K562 (cell line): Measurements from ENCODE around the gene ZNF224. TPM values are rescaled to one million over a fixed set of nuclear protein-coding genes. Genes with fewer than 3 reads are reported as not detected.

ENCODE experiments used
- ATAC-seq: fragments of 200-7000 bp; cut with Tn5 transposase; 3 replicates; pipeline ENCODE4 v1.9.1; 2020; ENCODE audit warnings: moderate library complexity
- BruUV-seq: library from RNA; stranded (reverse); fragments of 400-500 nt; replicated peaks from 2 replicates; lab custom pipeline; 2021; lab: Mats Ljungman, UMichigan
- CTCF ChIA-PET: fragments of 300-600 bp; formaldehyde crosslinking; extraction: SDS; loops from one replicate; lab custom pipeline; 2021; ENCODE audit warnings: low intra/inter-chr PET ratio; lab: Yijun Ruan, JAX
- POLR2A ChIA-PET: fragments of 300-600, 350-650 bp; sonication (Branson Sonifier 250); formaldehyde crosslinking; extraction: SDS; loops from one replicate; lab custom pipeline; 2021; ENCODE audit warnings: antibody characterized with exemption, inconsistent platforms; lab: Yijun Ruan, JAX
- DNase-seq, 4 experiments: peaks; one replicate each; pipeline versions ENCODE4 v3.0.0 to v3.0.0-alpha.2; 2011 to 2018; ENCODE audit warnings: low spot score in 3 of 4, mixed read lengths in 3 of 4; ENCODE audit errors: extremely low read depth in 1 of 4
- FAIRE-seq: peaks from 2 replicates; lab custom pipeline; 2011; peaks lifted over from hg19 to GRCh38; lab: Jason Lieb, UNC
- H2AFZ ChIP-seq: 2 replicates; pipeline ENCODE4 v1.6.0; 2011; ENCODE audit warnings: low read depth, low read length, control low read depth, inconsistent platforms
- H3K27ac ChIP-seq: fragments of 200-600 bp; 3 replicates; pipeline ENCODE4 v1.8.0; 2011; ENCODE audit warnings: low read depth, mild to moderate bottlenecking, control low read depth, inconsistent platforms, low read length, moderate library complexity, mixed read lengths; ENCODE audit errors: extremely low read depth
- H3K27me3 ChIP-seq, 2 experiments: fragments of 300-600 bp in 1 of 2; 2 replicates in 1 of 2; 3 replicates in 1 of 2; pipeline versions ENCODE4 v1.6.0 to v1.8.0; 2011; ENCODE audit warnings: inconsistent platforms in 2 of 2, low read length in 2 of 2, mild to moderate bottlenecking in 1 of 2, mixed read lengths in 1 of 2, moderate library complexity in 1 of 2; ENCODE audit not compliant: control insufficient read depth in 2 of 2, insufficient read depth in 2 of 2
- H3K36me3 ChIP-seq: fragments of 300-600 bp; 3 replicates; pipeline ENCODE4 v1.8.0; 2011; ENCODE audit warnings: mild to moderate bottlenecking, low read length, inconsistent platforms; ENCODE audit not compliant: control insufficient read depth, insufficient read depth
- H3K4me1 ChIP-seq, 2 experiments: fragments of 200-600 bp in 1 of 2; replicated peaks in 1 of 2; 2 replicates in 1 of 2; 3 replicates in 1 of 2; pipeline versions ENCODE4 v1.5.1 to v1.8.0; 2011; ENCODE audit warnings: inconsistent platforms in 2 of 2, low read length in 2 of 2, mild to moderate bottlenecking in 1 of 2, mixed read lengths in 1 of 2, moderate library complexity in 1 of 2; ENCODE audit not compliant: control insufficient read depth in 2 of 2, insufficient read depth in 2 of 2
- H3K4me2 ChIP-seq: 2 replicates; pipeline ENCODE4 v1.6.1; 2011; ENCODE audit warnings: low read length, control low read depth, inconsistent platforms, mixed read lengths; ENCODE audit not compliant: insufficient read depth
- H3K4me3 ChIP-seq: fragments of 200-600 bp; sonication (generic), shearing (Covaris generic); 2 replicates; pipeline ENCODE4 v1.5.1; 2016; ENCODE audit warnings: control low read depth, inconsistent platforms
- H3K79me2 ChIP-seq: fragments of 200-600 bp; 3 replicates; pipeline ENCODE4 v1.8.0; 2011; ENCODE audit warnings: low read length, inconsistent platforms; ENCODE audit not compliant: control insufficient read depth, insufficient read depth
- H3K9ac ChIP-seq, 2 experiments: 2 replicates each; pipeline versions ENCODE4 v1.6.0 to v1.6.1; 2011; ENCODE audit warnings: low read depth in 2 of 2, low read length in 2 of 2, control low read depth in 1 of 2, inconsistent platforms in 1 of 2, mild to moderate bottlenecking in 1 of 2, mixed read lengths in 1 of 2; ENCODE audit not compliant: insufficient read depth in 1 of 2
- H3K9me1 ChIP-seq: one replicate; pipeline ENCODE4 v1.6.0; 2011; ENCODE audit warnings: inconsistent platforms, mild to moderate bottlenecking, low read length, moderate library complexity; ENCODE audit not compliant: control insufficient read depth, insufficient read depth
- H3K9me3 ChIP-seq: replicated peaks from 2 replicates; pipeline ENCODE4 v1.5.1; 2011; ENCODE audit warnings: low read depth, low read length, inconsistent platforms; ENCODE audit not compliant: control insufficient read depth, insufficient read depth
- H4K20me1 ChIP-seq: replicated peaks from 2 replicates; pipeline ENCODE4 v1.6.1; 2011; ENCODE audit warnings: low read length, inconsistent platforms, mixed read lengths; ENCODE audit not compliant: control insufficient read depth, insufficient read depth
- CBX1 ChIP-seq: sonication (generic); IDR thresholded peaks from 2 replicates; pipeline ENCODE4 v1.6.1; 2016; ENCODE audit warnings: antibody characterized with exemption, low read depth, mild to moderate bottlenecking
- SP2 ChIP-seq: IDR thresholded peaks from 2 replicates; pipeline ENCODE4 v1.6.1; 2011; ENCODE audit warnings: mild to moderate bottlenecking, low read depth, low read length, moderate library complexity; ENCODE audit not compliant: poor library complexity, severe bottlenecking; ENCODE audit errors: extremely low read depth
- YY1 ChIP-seq, 3 experiments: IDR thresholded peaks; 2 replicates each; pipeline ENCODE4 v1.6.1; 2011; ENCODE audit warnings: low read length in 2 of 3, mild to moderate bottlenecking in 2 of 3, moderate library complexity in 2 of 3, borderline replicate concordance in 1 of 3, control low read depth in 1 of 3, low read depth in 1 of 3; ENCODE audit not compliant: insufficient read depth in 3 of 3, insufficient replicate concordance in 2 of 3, control insufficient read depth in 1 of 3, insufficient read length in 1 of 3; ENCODE audit errors: extremely low read depth in 1 of 3
- ZBED1 ChIP-seq: IDR thresholded peaks from 2 replicates; pipeline ENCODE4 v1.6.1; 2014
- WGBS: fragments of 100-300 bp; shearing (Covaris generic); methylation state at CpG from one replicate; pipeline ENCODE4 v1.1.6; 2016; ENCODE audit warnings: low coverage, mixed read lengths; ENCODE audit not compliant: insufficient coverage; ENCODE audit errors: missing lambda C conversion rate; 5-methylcytosine and 5-hydroxymethylcytosine counted together
- in situ Hi-C: fragments of 300-500 bp; cut with MboI; formaldehyde crosslinking; loops from 4 replicates; pipeline ENCODE4 v1.15.0; 2018; ENCODE audit warnings: inconsistent platforms, mixed read lengths
- intact Hi-C: fragments of 100-400 bp; cut with micrococcal nuclease; formaldehyde crosslinking; loops from 2 replicates; pipeline ENCODE4 v1.14.2; 2022
- polyA plus RNA-seq, 8 experiments: library from polyadenylated mRNA; depleted of rRNA in 4 of 8; stranded (reverse) in 5 of 8; unstranded in 3 of 8; fragments of >200 nt; fragmentation: Nextera tagmentation in 2 of 8; fragmentation: Illumina TruSeq in 1 of 8; extraction: Ambion mirVana in 2 of 8; extraction: Trizol in 1 of 8; gene quantifications; 2 replicates each; pipeline versions ENCODE4 v1.2.1 to v1.2.3, GENCODE V29; 2011 to 2014; ENCODE audit warnings: inconsistent platforms in 1 of 8, missing spikeins in 1 of 8
- total RNA-seq, 7 experiments: library from RNA; depleted of rRNA in 6 of 7; stranded (reverse); fragments of >200 nt in 6 of 7; fragmentation: Illumina TruSeq in 2 of 7; extraction: Trizol in 2 of 7; gene quantifications; 2 replicates each; pipeline versions ENCODE4 v1.2.1 to v1.2.3, GENCODE V29; 2011 to 2021; ENCODE audit warnings: low replicate concordance in 1 of 7

The ZNF224 gene
- total and polyA plus RNA-seq, 9 of the 15 experiments (the other 6 are each of a cell fraction or from before 2014, with no cell fraction given): 4.4 to 15.6 (median 10.0) TPM

- TF ChIP-seq SP2: peak; percentile 5
- peak in 1 of 3 experiments; percentile 27 for TF ChIP-seq YY1 (IDR thresholded peaks at IDR 0.05; ENCODE audit: borderline replicate concordance in 1 of 3, control insufficient read depth in 1 of 3, extremely low read depth in 1 of 3, insufficient read depth in 3 of 3, insufficient read length in 1 of 3, insufficient replicate concordance in 2 of 3, low read depth in 1 of 3, low read length in 2 of 3)
- TF ChIP-seq CBX1: no peak
- no peak for TF ChIP-seq ZBED1
- in situ Hi-C loops (no loop called here), intact Hi-C loops (loop anchor here (10.0 kb wide), 1 partner anchor 107 kb away; the partner anchor contains the start of gene ZNF230)
- Histone ChIP-seq H2AFZ (no peak overlapping the region; the same call in 1 of the 2 replicates), H3K27me3 (no peaks in the 10 kb centered on the region), H4K20me1 (no peaks in the 10 kb centered on the region), H3K4me3 (no peak overlapping the region), H3K79me2 (0 out of 3 replicates have a peak, but pooled peaks cover 2% of the 10 kb centered on the region), H3K4me1 (no peaks in the 10 kb centered on the region; a peak in 2 of 5 replicates), H3K9me3 (peaks cover 11% of the 10 kb centered on the region), H3K36me3 (0 out of 3 replicates have a peak, but pooled peaks cover under 1% of the 10 kb centered on the region), H3K9ac (no peak overlapping the region), H3K27ac (no peak overlapping the region), H3K9me1 (no peaks in the 10 kb centered on the region), H3K4me2 (peak overlapping the region; percentile 7)
- DNase-seq (peak in 2 of 4 experiments; percentile 8 to 18), ATAC-seq (no peak), FAIRE-seq (no peak)
- POLR2A ChIA-PET: no interaction called here
- BruUV-seq: TSS peak; percentile 81
- CTCF ChIA-PET: no interaction called here
- 65% methylated on average over 15 of the region's 17 CpGs for WGBS
Measured at GRCh38 chr19:44111910-44112463, 17.8 kb downstream of the ZNF224 start.
